Glomerular visceral epithelial cell (primary cell): ENCODE data around the gene MRFAP1.
"Not testable (repeated sequence)": the region's sequence is repeated elsewhere in the genome, so short reads cannot be mapped to it uniquely, and the experiment has no call there.

ENCODE experiments used
- DNase-seq: peaks from one replicate; pipeline ENCODE4 v3.0.0-alpha.2; 2016; ENCODE audit errors: extremely low spot score

MRFAP1 gene

GRCh38 chr4:6610856-6611430, 29.5 kb upstream of the MRFAP1 start:
- DNase-seq: no peak

- no peak for DNase-seq
These were observed 27.4 kb upstream of the MRFAP1 start for GRCh38 chr4:6612961-6613675.

- DNase-seq: no peak
These were observed 26.5 kb upstream of the MRFAP1 start for GRCh38 chr4:6613676-6614651.

- no peak for DNase-seq
These were observed 25.7 kb upstream of the MRFAP1 start for GRCh38 chr4:6614701-6615230.

GRCh38 chr4:6616087-6616995, 24.1 kb upstream of the MRFAP1 start:
- DNase-seq: no peak

- DNase-seq: no peak
These were observed 23.2 kb upstream of the MRFAP1 start for GRCh38 chr4:6617246-6617645.

- DNase-seq: no peak
These were observed 21.9 kb upstream of the MRFAP1 start for GRCh38 chr4:6618386-6619115.

- no peak for DNase-seq
These were observed 21.4 kb upstream of the MRFAP1 start for GRCh38 chr4:6619116-6619465.

- DNase-seq: no peak
These were observed 20.8 kb upstream of the MRFAP1 start for GRCh38 chr4:6619466-6620255.

- no peak for DNase-seq
These were observed 20.2 kb upstream of the MRFAP1 start for GRCh38 chr4:6620296-6620695.

- DNase-seq: no peak
These were observed 19.5 kb upstream of the MRFAP1 start for GRCh38 chr4:6620891-6621555.

- no peak for DNase-seq
These were observed 18.9 kb upstream of the MRFAP1 start for GRCh38 chr4:6621556-6621927.

- DNase-seq: no peak
These were observed 17.7 kb upstream of the MRFAP1 start for GRCh38 chr4:6622744-6623143.

GRCh38 chr4:6625256-6625655, 15.2 kb upstream of the MRFAP1 start:
- no peak for DNase-seq

- DNase-seq: no peak
These were observed 14.4 kb upstream of the MRFAP1 start for GRCh38 chr4:6626066-6626465.

- no peak for DNase-seq
These were observed 12.7 kb upstream of the MRFAP1 start for GRCh38 chr4:6627832-6628231.

- not testable (repeated sequence) for DNase-seq
These were observed 12.0 kb upstream of the MRFAP1 start for GRCh38 chr4:6628484-6628883.

- DNase-seq: no peak
These were observed 8.4 kb upstream of the MRFAP1 start for GRCh38 chr4:6632125-6632524.
